HG03097 (cell line): ENCODE measurements around the gene GALNT9.

Source experiments
- ATAC-seq: cut with Tn5 transposase; IDR thresholded peaks from one replicate; pipeline ENCODE4 v1.9.1; 2021; ENCODE audit not compliant: unreplicated experiment, low FRiP score

Gene GALNT9

DNA sequence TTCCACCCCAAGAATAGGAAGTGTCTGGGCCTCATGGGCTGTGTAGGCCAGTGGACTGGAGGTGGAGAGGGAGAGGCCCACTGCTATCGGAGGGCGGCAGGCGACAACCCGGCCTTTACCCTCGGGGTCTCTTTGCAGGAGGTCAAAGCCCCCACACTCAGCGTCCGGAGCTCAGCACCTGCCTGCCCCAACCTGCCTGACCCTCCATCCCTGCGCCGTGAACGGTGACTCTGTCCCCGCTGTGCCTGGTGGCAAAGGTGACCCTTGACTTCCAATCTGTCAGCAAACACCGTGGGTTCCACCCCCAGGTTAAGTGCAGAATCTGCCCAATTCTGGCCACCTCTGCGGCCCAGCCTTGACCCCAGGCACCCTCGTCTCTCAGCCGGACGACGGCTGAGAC, 15.7 kb upstream of the GALNT9 start:
- no peak for ATAC-seq

DNA sequence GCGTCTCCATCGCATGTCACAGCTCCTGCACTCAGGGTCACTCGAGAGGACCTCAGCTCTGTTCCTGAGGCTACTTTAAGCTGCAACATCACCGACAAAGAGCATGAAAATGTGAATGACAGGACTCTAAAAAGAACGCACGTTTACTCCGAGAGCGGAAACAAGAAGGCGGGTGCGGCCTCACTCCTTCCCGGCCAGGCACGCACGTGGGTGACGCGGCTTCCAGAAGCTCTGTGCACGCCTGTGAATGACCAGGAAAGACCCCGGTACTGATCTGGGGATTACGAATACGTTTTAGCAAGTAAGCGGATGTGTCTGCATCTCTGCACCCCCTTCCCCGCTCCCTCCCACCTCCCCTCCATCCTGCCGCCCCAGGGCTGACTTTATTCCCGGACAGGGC, 15.2 kb upstream of the GALNT9 start:
- no peak for ATAC-seq

DNA sequence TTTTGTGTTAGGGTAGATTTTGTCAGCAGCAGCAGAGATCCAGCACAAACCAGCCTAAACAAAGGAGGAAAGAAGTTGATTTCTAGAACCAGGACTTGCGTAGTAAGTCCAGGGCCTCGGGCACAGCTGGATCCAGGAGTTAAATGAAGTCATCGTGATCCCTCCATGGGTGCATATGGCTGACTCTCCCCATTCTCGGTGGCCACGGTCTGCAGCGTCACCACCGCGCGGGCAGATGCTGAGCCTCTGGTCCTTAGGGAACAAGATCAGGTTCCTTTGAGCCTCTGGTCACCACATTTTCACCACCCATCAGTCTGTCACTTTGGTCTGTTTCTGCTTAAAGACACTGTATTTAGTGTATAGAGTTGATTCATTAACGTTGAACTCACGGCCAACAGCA, 14.8 kb upstream of the GALNT9 start:
- no peak for ATAC-seq

DNA sequence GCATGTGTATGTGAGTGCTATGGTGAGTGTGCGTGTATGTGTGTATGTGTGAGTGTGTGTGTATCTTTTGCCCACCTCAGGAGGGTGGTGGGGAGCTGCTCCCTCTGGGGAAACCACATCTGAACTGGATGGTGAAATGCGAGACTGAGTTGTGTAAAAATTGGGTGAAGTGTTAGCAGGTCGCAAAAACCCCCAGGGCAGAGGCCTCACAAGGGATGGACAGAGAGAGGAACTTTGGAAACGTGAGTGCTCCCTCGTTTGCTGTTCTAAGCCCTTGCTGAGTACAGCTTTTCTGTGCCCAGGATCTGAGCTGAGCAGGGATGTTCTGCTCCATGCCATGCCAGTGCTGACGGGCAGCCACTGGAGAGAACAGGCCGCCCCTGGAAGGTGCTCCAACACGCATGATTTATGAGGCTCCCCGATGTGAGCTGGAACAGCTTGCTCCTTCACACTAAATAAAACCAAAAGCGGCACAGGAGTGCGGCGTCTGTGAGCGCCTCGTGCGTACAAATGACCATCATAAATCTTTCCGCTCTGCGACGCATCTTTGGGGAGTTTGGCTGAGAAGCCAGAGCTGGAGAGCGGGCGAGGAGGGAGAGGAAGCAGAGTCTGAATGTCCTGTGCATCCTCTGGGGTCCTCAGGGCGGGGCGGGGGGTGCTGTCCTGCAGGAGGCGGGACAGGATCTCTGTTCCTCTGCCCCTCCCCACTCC, 14.1 kb upstream of the GALNT9 start:
- no peak for ATAC-seq

DNA sequence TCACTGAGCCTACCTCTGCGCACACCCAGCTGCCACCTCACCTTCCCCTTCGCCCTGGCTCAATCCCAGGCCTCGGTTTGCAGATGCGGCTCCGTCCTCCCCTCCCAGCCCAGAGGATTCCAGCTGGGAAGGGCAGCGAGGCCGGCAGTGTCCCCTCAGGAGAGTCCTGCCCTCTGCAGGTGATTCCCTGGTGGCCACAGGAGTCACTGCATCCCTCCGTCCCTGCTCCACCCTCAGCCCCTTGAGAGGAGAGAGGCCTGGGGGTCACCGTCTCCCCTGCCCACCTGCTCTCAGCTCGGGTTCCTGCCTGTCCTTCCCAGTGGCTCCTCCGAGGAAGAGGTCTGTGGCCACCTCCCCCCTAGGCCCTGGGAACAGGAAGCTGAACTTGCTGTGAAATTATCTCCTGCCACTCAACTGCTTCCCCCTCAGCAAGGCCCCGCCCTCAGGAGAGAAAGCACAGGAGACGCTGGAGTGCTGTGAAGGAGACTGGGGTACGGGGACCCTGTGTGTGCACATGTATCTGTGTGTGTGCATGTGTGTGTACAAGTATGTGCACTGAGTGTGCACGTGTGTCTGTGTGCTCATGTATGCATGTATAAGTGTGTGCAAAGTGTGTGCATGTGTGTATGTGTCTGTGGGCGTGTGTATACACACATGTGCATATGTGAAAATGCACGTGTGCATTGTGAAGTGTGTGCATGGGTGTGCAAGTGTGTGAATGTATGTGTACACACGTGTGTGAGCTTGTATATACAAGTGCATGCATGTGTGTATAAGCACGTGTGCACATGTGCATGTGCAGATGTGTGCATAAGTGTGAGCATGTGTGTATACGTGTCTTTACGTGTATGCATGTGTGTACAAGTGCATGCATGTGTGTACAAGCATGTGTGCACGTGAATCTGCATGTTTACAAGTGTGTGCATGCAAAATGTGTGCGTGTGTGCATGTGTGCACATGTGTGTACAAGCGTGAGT, 13.2 kb upstream of the GALNT9 start:
- no peak for ATAC-seq

DNA sequence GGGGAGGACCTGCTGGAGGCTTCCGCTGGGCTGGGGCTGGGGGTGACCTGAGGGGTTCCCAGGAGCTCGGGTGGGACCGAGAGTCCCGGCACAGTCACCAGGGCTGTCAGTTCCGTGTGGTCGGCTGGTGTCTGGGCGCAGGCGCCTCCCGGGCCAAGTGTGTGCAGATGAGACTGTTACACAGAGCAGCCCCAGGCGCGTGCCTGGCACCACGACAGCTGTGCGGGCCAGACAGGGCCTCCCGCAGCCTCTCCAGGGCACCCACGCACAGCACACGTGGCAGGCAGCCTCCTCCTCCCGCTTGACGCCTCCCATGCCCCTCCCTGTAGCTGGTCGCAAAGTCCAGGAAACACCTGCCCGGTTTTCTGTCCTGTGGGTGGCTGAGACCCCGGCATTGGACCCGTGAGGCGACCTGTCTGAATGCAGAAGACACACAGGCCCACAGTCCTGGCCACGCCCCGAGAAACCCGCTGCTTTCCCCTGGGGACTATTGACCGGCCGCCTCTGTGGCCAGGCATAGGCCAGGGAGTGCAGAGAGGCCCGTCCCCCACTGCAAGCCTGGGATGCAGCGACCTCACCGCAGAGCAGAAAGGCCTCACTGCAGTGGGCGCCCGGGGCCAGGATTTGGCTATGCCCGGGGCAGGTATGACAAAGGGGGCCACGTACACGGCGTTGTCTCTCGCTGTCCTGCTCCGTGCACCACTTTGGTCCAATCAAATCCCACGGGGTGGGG, 12.1 kb upstream of the GALNT9 start:
- no peak for ATAC-seq

DNA sequence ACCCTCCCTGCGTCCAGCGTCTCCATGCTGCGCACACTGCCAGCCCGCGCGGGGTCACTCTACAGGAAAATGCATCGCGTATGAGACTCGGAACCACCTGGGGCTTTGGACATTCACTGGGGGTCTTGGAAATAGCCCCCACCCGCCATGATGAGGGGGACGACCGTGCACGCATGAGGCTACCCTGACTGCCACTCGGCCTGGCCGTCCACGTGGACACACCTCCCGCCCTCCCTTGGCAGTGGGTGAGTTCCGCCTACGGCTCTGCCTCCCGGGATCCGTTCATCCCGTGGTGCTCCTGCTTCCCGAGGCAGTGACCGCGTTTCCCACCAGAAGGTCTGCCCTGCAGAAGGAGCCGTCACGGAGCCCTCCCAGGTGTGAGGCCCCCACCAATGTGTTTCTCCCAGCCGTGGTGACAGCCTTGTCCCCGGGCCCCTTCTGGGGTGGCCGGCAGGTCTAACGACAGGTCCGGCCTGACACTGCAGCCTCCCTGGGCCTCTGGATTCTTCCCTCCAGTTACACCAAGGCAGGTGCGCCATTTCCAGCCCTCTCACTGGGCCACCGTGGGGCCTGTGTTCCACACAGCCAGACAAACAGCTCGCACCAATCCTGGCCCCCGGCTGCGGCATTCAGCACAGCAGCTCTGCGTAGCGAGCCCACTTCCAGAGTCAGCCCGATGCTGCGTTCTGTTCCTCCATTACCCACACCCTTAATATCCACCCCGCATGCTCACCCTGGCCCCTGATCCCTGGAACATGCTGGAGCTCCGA, 11.1 kb upstream of the GALNT9 start:
- no peak for ATAC-seq

DNA sequence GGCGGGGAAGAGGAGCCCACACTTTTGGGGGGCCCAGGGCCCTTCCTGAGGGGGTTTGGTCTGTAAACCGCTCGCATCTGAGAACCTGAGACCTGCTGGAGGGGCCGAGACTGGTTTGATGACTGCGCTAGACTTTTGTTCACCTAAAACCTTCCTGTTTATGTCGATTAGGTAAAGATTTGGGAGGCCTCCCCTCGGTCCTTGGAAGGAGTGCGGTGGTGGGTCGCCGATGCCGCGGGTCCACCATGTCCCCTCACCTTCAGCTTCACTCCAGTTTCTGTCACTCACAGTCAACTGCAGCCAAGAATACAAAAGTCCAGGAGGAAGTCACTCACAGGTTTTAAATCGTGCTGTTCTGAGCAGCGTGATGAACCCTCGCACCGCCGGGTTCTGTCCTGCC, 10.5 kb upstream of the GALNT9 start:
- ATAC-seq = no peak

DNA sequence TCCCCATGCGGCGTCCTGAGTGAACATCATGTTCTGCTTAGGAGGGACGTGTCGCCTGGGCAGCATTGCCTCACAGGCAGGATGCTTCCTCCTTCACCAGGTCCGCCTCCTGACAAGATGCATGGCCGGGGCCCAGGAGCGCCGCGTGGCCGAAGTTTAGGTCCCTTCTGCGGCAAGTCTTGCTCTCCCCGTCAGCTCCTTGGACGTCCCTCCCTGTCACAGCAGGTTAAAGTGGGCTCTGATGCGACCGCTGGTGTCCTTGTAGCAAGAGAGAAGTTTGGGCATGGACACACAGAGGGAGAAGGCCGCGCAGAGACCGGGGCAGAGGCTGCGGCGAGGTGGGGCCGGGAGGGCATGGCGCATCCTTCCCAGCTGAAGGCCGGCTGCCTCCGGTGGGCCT, 9.4 kb upstream of the GALNT9 start:
- no peak for ATAC-seq

DNA sequence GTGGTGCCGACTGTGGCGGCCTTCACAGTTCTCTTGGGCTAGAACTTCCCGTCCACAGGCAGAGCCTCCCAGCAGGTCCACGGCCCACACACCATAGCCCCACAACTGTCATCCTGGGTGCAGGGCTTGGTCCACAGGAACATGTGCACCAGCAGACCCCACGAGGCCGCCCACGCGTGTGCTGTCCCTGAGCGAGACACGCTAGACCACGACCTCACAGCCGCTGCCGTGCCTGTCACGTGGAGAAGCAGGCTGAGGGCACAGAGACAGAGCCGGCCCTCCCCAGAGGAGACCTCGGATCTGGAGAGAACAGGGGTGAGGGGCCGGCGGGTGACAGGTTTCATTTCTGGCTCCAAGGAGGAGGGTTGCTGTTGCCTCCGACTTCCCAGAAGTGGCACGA, 8.9 kb upstream of the GALNT9 start:
- no peak for ATAC-seq

DNA sequence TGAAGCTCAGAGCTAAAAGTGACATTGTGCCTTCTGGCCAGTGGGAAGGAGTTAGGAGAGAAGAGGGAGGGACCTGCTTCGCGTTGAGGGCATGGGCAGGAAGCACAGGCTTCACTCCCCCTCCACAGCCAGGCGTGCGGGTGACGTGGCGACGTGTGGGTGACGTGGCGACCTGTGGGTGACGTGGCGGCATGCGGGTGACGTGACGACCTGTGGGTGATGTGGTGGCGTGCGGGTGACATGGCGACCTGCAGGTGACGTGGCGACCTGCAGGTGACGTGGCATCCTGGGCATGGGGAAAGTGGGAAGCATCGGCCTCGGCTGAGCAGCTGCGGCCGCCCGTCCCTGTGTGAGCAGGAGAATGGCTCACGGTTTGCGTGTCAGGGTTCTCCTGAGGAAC, 8.2 kb upstream of the GALNT9 start:
- ATAC-seq = no peak

DNA sequence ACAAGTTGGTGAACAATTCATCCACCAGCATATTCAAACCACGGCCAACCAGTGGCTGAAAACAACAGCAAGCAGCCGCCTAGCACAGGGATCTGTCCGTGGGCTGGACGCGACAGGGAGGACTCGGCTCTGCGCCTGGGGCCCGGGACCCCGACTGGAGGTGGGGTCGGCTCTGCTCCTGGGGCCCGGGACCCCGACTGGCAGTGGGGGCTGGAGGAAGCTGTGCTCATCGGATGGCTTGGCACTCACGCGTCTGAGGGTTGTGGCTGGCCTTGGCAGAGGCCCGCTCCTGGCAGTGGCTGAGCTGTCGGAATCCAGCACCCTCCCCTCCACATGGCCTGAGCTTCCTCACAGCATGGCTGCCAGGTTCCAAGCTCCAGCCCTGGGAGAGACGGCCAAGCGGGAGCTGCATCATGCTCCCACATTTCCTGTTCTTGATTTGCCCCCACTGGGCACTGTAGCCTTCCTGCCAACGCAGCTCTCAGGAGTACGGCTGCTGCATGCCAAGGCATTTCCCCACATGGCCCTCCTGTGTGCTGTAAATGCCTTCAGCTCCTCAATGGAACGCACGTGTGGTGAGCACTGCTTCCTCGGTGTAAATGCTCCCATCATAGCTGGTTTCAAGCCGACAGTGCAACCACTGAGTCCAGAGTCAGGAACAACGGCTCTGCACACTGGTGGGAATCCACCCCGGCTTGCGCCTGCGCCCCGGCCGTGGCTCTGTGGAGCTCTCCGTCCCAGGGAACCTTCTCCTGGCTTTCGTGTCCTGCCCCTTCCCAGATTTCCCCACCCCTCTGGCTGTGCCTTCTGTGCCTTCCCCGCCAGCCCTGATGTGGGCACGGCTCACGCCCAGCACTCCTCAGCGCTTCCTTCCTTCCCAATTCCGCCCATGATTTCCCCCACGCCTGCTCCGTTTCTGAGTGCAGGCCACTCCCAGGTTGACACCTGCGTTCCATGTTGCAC, 7.3 kb upstream of the GALNT9 start:
- ATAC-seq = no peak

DNA sequence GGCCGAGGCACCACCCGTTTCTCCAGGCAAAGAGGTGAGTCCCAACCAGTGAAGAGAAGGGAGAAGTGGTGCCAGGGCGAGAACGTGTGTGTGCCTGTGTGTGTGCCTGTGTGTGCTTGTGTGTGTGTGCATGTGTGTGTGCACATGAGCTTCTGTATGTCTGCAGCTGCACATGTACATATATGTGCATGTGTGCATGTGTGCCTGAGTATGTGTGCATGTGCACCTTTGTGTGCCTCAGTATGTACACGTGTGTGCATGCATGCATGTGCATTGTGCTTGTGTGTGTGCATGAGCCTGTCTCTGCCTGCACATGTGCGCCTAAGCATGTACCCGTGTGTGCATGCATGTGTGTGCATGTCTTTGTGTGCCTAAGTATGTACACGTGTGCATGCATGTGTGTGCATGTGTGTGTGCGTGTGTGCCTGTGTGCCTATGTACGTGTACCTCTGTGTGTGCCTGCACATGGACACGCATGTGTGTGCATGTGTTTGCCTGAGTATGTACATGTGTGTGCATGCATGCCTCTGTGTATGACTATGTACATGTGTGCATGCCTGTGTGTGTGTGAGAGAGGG, 5.9 kb upstream of the GALNT9 start:
- no peak for ATAC-seq

DNA sequence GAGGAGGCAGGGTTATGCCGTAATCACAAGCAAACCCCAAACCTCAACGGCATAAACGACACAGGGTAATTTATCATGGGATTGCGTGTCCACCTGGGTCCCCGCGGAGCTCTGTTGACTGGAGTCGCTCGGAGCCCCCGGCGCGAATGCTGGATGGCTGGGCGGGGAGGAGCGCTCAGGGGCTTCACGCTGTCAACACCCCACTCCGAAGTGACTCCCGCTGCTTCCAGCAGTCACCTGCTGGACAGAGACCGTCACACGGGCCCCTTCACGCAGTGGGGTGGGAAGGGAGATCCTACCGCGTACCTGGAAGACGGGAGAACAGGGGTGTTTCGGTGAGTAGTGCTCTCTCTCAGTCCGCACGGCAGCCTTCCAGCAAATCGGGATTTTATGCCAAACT, 4.4 kb upstream of the GALNT9 start:
- no peak for ATAC-seq

DNA sequence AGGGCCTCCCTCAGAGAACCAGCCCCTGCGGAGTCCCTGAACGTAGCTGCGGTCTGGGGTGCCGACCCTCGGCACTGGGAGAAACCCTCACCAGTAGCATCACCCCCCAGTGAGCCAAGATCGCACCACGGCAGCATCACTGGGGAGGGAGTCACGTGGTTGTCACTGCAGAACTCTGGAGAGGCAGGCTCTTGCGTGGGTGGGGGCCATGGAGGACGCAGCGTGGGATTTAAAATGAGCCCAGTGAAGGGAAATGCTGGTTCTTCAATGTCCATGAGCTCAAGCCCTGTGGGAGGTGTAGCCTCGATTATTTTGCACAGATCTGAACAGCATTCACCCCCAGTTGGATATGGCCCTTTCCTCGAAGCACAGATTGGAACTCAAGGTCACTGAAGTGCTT, 3.9 kb upstream of the GALNT9 start:
- ATAC-seq = no peak

DNA sequence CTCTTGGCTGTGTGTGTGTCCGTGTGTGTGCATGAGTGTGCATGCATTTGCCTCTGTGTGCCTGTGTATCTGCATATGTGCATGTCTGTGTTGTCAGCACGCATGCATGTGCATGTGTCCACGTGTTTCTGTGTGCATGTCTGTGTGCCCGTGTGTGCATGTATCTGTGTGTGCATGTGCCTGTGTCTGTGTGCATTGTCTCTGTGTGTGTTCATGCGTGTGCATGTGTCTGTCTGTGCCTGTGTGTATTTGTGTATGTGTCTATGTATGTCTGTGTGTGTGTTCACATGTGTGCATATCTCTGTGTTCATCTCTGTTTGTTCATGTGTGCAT, 1.1 kb upstream of the GALNT9 start:
- ATAC-seq = no peak

DNA sequence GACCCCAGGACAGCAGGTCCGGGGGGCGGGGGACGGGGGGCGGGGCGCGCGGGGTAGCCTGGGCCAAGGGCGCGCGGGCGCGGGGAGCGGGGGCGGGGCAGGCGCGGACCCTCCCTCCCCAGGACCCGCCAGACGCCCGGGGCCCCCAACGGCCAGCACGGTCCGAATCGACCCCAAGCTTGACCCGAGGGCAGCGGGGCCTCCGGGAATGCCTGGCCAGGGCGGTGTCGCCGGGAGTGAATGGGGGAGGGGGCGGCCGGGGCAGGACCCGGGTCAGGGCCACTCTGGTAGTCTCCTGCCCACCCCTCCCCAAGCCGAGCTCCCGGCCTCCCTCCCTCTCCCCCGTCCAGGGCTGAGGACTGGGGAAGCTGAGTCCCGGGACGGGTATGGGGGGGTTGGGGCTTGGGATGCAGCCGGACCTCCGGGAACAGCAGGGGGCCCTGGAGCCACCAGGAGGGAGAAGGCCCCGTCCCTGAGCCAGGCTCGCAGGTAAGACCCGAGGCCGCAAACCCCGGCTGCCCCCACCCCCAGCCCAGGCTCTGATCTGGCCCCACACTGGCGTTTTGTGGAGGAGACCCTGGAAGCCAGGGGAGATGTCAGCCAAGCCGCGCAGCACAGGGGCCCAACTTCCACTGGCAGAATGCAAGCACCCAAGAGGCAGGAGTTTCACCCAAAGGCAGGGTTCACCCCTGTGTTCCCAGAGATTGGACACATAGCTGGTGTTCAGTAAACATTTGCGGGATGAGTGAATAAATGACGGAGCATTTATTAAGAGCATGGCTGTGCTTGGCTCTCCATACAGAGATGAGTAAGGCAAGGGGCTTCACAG, 545 bp upstream of the GALNT9 start:
- ATAC-seq = no peak

DNA sequence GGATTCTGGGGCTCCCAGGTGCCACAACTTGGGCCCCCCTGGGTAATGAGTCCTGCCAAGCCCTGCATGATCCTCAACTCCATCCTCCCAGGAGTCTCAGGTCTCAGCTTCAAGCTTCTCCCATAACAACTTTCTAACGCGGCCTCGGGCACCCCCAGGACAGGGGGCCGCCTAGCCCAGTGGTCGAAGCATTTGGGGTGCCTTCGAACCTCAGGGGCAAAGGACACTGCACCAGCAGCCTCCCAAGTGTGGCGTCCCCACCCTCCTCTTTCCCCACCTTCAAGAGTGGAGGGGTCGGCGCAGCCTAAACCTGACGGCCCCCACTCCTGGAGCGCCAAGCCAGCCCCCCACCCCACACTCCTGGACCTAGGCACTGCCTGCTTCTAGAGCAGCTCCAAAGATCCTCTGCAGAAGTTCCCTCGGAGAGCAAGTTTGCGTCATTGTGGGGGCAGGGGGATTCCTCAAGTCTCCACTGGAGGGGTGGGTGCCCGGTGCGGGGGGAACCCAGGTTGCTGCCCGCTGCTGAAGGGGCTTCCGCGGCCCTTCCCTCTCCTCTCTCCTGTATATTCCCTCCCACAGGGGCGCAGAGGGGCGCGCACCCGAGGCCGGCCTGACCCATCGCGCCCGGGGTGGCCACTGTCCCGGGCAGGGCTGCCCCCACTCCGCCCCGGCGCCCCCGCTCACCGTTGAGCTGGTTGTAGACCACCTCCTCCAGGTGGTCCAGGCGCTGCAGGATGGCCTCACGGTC, 933 bp downstream of the GALNT9 start:
- no peak for ATAC-seq
